GM12878 (cell line): ENCODE results near the gene TAB2. TPM values are rescaled to one million over a fixed set of nuclear protein-coding genes. Genes with fewer than 3 reads are reported as not detected.

Experiments used
- ATAC-seq: fragments of 200-7000 bp; cut with Tn5 transposase; 3 replicates; pipeline ENCODE4 v1.9.1; 2020; ENCODE audit warnings: mild to moderate bottlenecking, moderate library complexity
- BruUV-seq: library from RNA; stranded (reverse); fragments of 400-500 nt; replicated peaks from 2 replicates; lab custom pipeline; 2021; lab: Mats Ljungman, UMichigan
- CTCF ChIA-PET: fragments of 300-600 bp; sonication (Branson Sonifier 250); formaldehyde crosslinking; extraction: SDS; loops from one replicate; lab custom pipeline; 2021; ENCODE audit warnings: inconsistent platforms; lab: Yijun Ruan, JAX
- POLR2A ChIA-PET: fragments of 350-600 bp; formaldehyde crosslinking; extraction: SDS; loops from one replicate; lab custom pipeline; 2021; ENCODE audit warnings: inconsistent platforms; lab: Charles Lee
- RAD21 ChIA-PET: fragments of 300-600 bp; sonication (Branson Sonifier 250); formaldehyde crosslinking; loops from one replicate; lab custom pipeline; 2023; ENCODE audit warnings: antibody characterized with exemption; ENCODE audit not compliant: unreplicated experiment; lab: Charles Lee
- SMC1A ChIA-PET: fragments of 300-600 bp; sonication (Branson Sonifier 250); formaldehyde crosslinking; loops from one replicate; lab custom pipeline; 2023; ENCODE audit not compliant: unreplicated experiment, uncharacterized antibody; lab: Charles Lee
- DNase-seq: peaks from one replicate; pipeline ENCODE4 v3.0.0-alpha.2; 2011; ENCODE audit warnings: low read depth, low spot score
- FAIRE-seq: peaks from 3 replicates; lab custom pipeline; 2011; peaks lifted over from hg19 to GRCh38; lab: Jason Lieb, UNC
- H2AFZ ChIP-seq: 2 replicates; pipeline ENCODE4 v1.6.0; 2011; ENCODE audit warnings: low read depth, low read length, control low read depth; ENCODE audit not compliant: control insufficient read depth
- H3K27ac ChIP-seq: 2 replicates; pipeline ENCODE4 v1.5.1; 2011; ENCODE audit warnings: control low read depth; ENCODE audit not compliant: control insufficient read depth, insufficient read depth
- H3K27me3 ChIP-seq, 2 experiments: replicated peaks in 1 of 2; 2 replicates each; pipeline versions ENCODE4 v1.6.0 to v1.6.1; 2011; ENCODE audit warnings: low read length in 1 of 2; ENCODE audit not compliant: control insufficient read depth in 2 of 2, insufficient read depth in 2 of 2
- H3K36me3 ChIP-seq, 2 experiments: 2 replicates each; pipeline ENCODE4 v1.5.1; 2011; ENCODE audit warnings: low read length in 1 of 2; ENCODE audit not compliant: control insufficient read depth in 2 of 2, insufficient read depth in 2 of 2
- H3K4me1 ChIP-seq: 2 replicates; pipeline ENCODE4 v1.6.1; 2011; ENCODE audit warnings: mild to moderate bottlenecking, low read length, moderate library complexity, mixed read lengths; ENCODE audit not compliant: control insufficient read depth, insufficient read depth
- H3K4me2 ChIP-seq: 2 replicates; pipeline ENCODE4 v1.6.0; 2011; ENCODE audit warnings: control low read depth; ENCODE audit not compliant: control insufficient read depth, insufficient read depth
- H3K4me3 ChIP-seq: fragments of 200-600 bp; sonication (generic); 2 replicates; pipeline ENCODE4 v1.5.1; 2016
- H3K79me2 ChIP-seq: 2 replicates; pipeline ENCODE4 v1.6.0; 2011; ENCODE audit warnings: low read length; ENCODE audit not compliant: control insufficient read depth, insufficient read depth
- H3K9ac ChIP-seq: 2 replicates; pipeline ENCODE4 v1.8.0; 2011; ENCODE audit warnings: low read length, control low read depth, mixed read lengths; ENCODE audit not compliant: control insufficient read depth, insufficient read depth
- H3K9me3 ChIP-seq: replicated peaks from 3 replicates; pipeline ENCODE4 v1.5.1; 2011; ENCODE audit warnings: mild to moderate bottlenecking, low read length; ENCODE audit not compliant: control insufficient read depth, insufficient read depth
- H4K20me1 ChIP-seq: 2 replicates; pipeline ENCODE4 v1.6.0; 2011; ENCODE audit not compliant: control insufficient read depth, insufficient read depth
- ATF2 ChIP-seq: IDR thresholded peaks from 2 replicates; pipeline ENCODE4 v1.6.1; 2012; ENCODE audit warnings: low read length, inconsistent platforms
- DPF2 ChIP-seq: fragments of 450-650 bp; IDR thresholded peaks from 2 replicates; pipeline ENCODE4 v1.6.1; 2017; ENCODE audit warnings: mild to moderate bottlenecking
- FOXM1 ChIP-seq: IDR thresholded peaks from 2 replicates; pipeline ENCODE4 v1.6.1; 2012; ENCODE audit warnings: low read depth, mild to moderate bottlenecking, inconsistent platforms, low read length, moderate library complexity
- IKZF1 ChIP-seq: fragments of 450-650 bp; conservative IDR thresholded peaks from 2 replicates; pipeline ENCODE4 v1.6.1; 2017; ENCODE audit warnings: antibody characterized with exemption, mild to moderate bottlenecking
- IRF4 ChIP-seq: IDR thresholded peaks from 2 replicates; pipeline ENCODE4 v1.6.1; 2011; ENCODE audit warnings: low read depth, low read length
- JUNB ChIP-seq: IDR thresholded peaks from 2 replicates; pipeline ENCODE4 v1.6.1; 2016; ENCODE audit warnings: antibody characterized with exemption, mild to moderate bottlenecking
- NFIC ChIP-seq: IDR thresholded peaks from 2 replicates; pipeline ENCODE4 v1.6.1; 2012; ENCODE audit warnings: low read depth, mild to moderate bottlenecking, inconsistent platforms, low read length, moderate library complexity
- RAD51 ChIP-seq: fragments of 450-650 bp; IDR thresholded peaks from 2 replicates; pipeline ENCODE4 v1.6.1; 2016; ENCODE audit warnings: moderate library complexity, mild to moderate bottlenecking, inconsistent platforms
- RFX5 ChIP-seq: IDR thresholded peaks from 2 replicates; pipeline ENCODE4 v1.6.1; 2011; ENCODE audit warnings: low read depth, low read length, improper control_type of control experiment
- YY1 ChIP-seq: IDR thresholded peaks from 2 replicates; pipeline ENCODE4 v1.6.1; 2011; ENCODE audit warnings: low read depth, mild to moderate bottlenecking, low read length
- ZNF217 ChIP-seq: fragments of 450-650 bp; IDR thresholded peaks from 2 replicates; pipeline ENCODE4 v1.6.1; 2017; ENCODE audit warnings: antibody characterized with exemption, mild to moderate bottlenecking
- WGBS: methylation state at CpG from one replicate; pipeline ENCODE4 v1.1.6; 2016; ENCODE audit warnings: low lambda C conversion rate; ENCODE audit not compliant: insufficient replicate concordance, insufficient coverage; ENCODE audit errors: missing lambda C conversion rate; 5-methylcytosine and 5-hydroxymethylcytosine counted together
- in situ Hi-C: fragments of 300-500 bp; cut with MboI; formaldehyde crosslinking; loops from 9 replicates; pipeline ENCODE4 v1.14.3; 2018; ENCODE audit warnings: mixed read lengths
- intact Hi-C: fragments of 100-400 bp; cut with micrococcal nuclease; formaldehyde crosslinking; loops from one replicate; pipeline ENCODE4 v1.14.2; 2022; ENCODE audit not compliant: unreplicated experiment
- polyA plus RNA-seq, 11 experiments: library from polyadenylated mRNA; depleted of rRNA in 4 of 11; unstranded in 6 of 11; stranded (reverse) in 5 of 11; fragments of >200 nt; fragmentation: Nextera tagmentation in 4 of 11; fragmentation: Illumina TruSeq in 1 of 11; extraction: Ambion mirVana in 4 of 11; extraction: Trizol in 1 of 11; gene quantifications; 1 replicate in 1 of 11; 2 replicates in 10 of 11; pipeline versions ENCODE4 v1.2.1 to v1.2.3, GENCODE V29; 2011 to 2016; ENCODE audit warnings: inconsistent platforms in 2 of 11, missing spikeins in 2 of 11, low read depth in 1 of 11
- total RNA-seq, 4 experiments: library from RNA; depleted of rRNA in 3 of 4; stranded (reverse); fragments of >200 nt in 3 of 4; fragmentation: Illumina TruSeq in 1 of 4; extraction: Trizol in 1 of 4; gene quantifications; 2 replicates each; pipeline versions ENCODE4 v1.2.1 to v1.2.3, GENCODE V29; 2013 to 2021

The TAB2 gene
- total and polyA plus RNA-seq, 10 of the 15 experiments (the other 5 are each of a cell fraction or from before 2014, with no cell fraction given) = 8.9 to 66.3 (median 23.0) TPM

- TF ChIP-seq IRF4 (no peak), DPF2 (no peak), RFX5 (no peak)
- TF ChIP-seq, all 136 proteins: peak for 6
Measured at GRCh38 chr6:149334682-149335160, 17.2 kb downstream of the TAB2 start (continued).

GRCh38 chr6:149335924-149336608, 18.6 kb downstream of the TAB2 start:
- DNase-seq (no peak), ATAC-seq (peak; percentile 50), FAIRE-seq (no peak)
- H2AFZ ChIP-seq = no peak overlapping the region
- BruUV-seq = no TSS peak
- H3K4me1 ChIP-seq = peaks cover 36% of the 10 kb centered on the region
- H3K4me3 ChIP-seq = peak overlapping the region; percentile 32; the same call in 1 of the 2 replicates
- intact Hi-C loops (loop anchor here (2.0 kb wide), 1 partner anchor 13 kb away; no protein-coding TSS in a partner anchor), in situ Hi-C loops (no loop called here)
- no peaks in the 10 kb centered on the region for H3K36me3 ChIP-seq
- RAD21 ChIA-PET = interaction anchor here (1.7 to 6.5 kb wide), 2 partner anchors 10 to 14 kb away, joined by 5 to 74 read pairs; no protein-coding TSS in a partner anchor
- H4K20me1 ChIP-seq = peaks cover 3% of the 10 kb centered on the region; the same call in 1 of the 2 replicates
- CTCF ChIA-PET = interaction anchor here (0.6 to 7.7 kb wide), 4 partner anchors 12 to 256 kb away, joined by 3 to 56 read pairs (median 4); no protein-coding TSS in a partner anchor
- H3K79me2 ChIP-seq = peaks cover 99% of the 10 kb centered on the region
- WGBS = 39% methylated on average over 4 of the region's 4 CpGs
- H3K27ac ChIP-seq = peak overlapping the region; percentile 73
- H3K4me2 ChIP-seq = peak overlapping the region; percentile 70
- POLR2A ChIA-PET = interaction anchor here (1.0 to 2.2 kb wide), 3 partner anchors 10 to 303 kb away, joined by 3 to 9 read pairs (median 5); no protein-coding TSS in a partner anchor
- H3K9ac ChIP-seq = peak overlapping the region; percentile 37; the same call in 1 of the 2 replicates
- SMC1A ChIA-PET = interaction anchor here (0.6 to 15.8 kb wide), 10 partner anchors 9 to 149 kb away, joined by 3 to 199 read pairs (median 3); no protein-coding TSS in a partner anchor
- TF ChIP-seq ZNF217 (peak; percentile 69; the same call in 1 of the 2 replicates), IKZF1 (0 out of 2 replicates have a peak, but pooled peaks have one; percentile 9), NFIC (peak; percentile 49; the same call in 1 of the 2 replicates), ATF2 (0 out of 2 replicates have a peak, but pooled peaks have one; percentile 18), JUNB (peak; percentile 54), FOXM1 (peak; percentile 35; the same call in 1 of the 2 replicates), RAD51 (no peak), YY1 (no peak)
- no peaks in the 10 kb centered on the region; the same call in 2 of the 3 replicates for H3K9me3 ChIP-seq
- H3K27me3 ChIP-seq = no peaks in the 10 kb centered on the region
